ENCODE results near the gene KLHL29. TPM values are rescaled to one million over a fixed set of nuclear protein-coding genes. Genes with fewer than 3 reads are reported as not detected.
"Not testable (repeated sequence)": the region's sequence is repeated elsewhere in the genome, so short reads cannot be mapped to it uniquely, and the experiment has no call there.

Gene KLHL29
- polyA plus RNA-seq, 1 of the 3 experiments (the other 2 are of a cell fraction), result 4.6 TPM

DNA sequence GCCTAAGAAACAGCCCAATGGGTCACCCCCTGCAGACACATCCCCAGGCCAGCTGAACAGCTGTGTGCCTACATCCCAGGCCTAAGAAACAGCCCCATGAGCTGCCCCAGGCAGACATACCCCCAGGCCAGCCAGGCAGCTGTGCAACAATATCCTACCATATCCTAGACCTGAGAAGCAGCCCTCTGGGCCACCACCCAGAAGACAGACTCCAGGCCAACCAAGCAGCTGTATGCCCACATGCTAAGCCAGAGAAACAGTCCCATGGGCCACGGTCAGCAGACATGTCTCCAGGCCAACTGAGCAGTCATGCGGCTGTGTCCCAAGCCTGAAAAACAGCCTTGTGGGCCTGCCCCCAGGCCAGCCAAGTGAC lies 336.5 kb downstream of the KLHL29 start:
- ChIA-PET POLR2A (no interaction called here), CTCF (interaction anchor here (1.2 to 1.3 kb wide), 2 partner anchors 18 to 45 kb away, joined by 3 read pairs; no protein-coding TSS in a partner anchor)

DNA sequence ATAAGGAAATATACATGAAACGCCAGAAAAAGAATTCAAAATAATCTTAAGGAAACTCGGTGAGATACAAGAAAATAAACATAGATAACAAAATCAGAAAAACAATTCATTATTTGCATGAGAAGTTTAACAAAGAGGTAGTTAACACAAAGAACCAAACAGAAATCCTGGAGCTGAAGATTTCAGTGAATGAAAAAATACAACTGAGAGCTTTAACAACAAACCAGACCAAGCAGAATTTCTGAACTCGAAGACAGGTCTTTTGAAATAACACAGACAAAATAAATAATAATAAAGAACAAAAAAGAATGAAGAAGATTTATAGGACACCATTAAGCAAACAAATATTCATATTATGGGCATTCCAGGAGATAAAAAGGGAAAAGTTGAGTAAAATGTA lies 337.3 kb downstream of the KLHL29 start:
- Histone ChIP-seq H3K27ac (ENCODE audit: low read depth in 2 of 2, low read length in 1 of 2) (no peak overlapping the region), H3F3A (replicated peaks; ENCODE audit: insufficient read depth) (no peaks in the 10 kb centered on the region), H3K27me3 (ENCODE audit: insufficient read depth) (no peaks in the 10 kb centered on the region), H3K4me2 (no peak overlapping the region), H3K4me1 (ENCODE audit: control insufficient read depth in 1 of 2, insufficient read depth in 2 of 2, low read depth in 1 of 2, low read length in 1 of 2) (peaks cover 0 to 6% of the 10 kb centered on the region in 2 experiments; a peak in 1 of 4 replicates), H3K9me3 (peaks cover 7% of the 10 kb centered on the region; the same call in 1 of the 2 replicates), H3K36me3 (replicated peaks in 1 of 2; ENCODE audit: control insufficient read depth in 1 of 2, insufficient read depth in 2 of 2, low read length in 1 of 2) (peaks cover 0 to 29% of the 10 kb centered on the region in 2 experiments), H3K4me3 (ENCODE audit: low read depth in 2 of 2, low read length in 1 of 2) (no peak overlapping the region), H3K9me2 (no peaks in the 10 kb centered on the region), H3K79me2 (ENCODE audit: insufficient read depth) (no peaks in the 10 kb centered on the region), H2AFZ (ENCODE audit: low read depth) (no peak overlapping the region), H3K9ac (no peak overlapping the region), H4K20me1 (ENCODE audit: insufficient read depth) (no peaks in the 10 kb centered on the region)
- WGBS (ENCODE audit: low lambda C conversion rate), result 87% methylated on average over 3 of the region's 3 CpGs
- ChIA-PET POLR2A (no interaction called here), CTCF (interaction anchor here (0.7 to 1.3 kb wide), 2 partner anchors 44 to 273 kb away, joined by 3 read pairs; no protein-coding TSS in a partner anchor)
- TF ChIP-seq RXRA (IDR thresholded peaks at IDR 0.05; ENCODE audit: borderline replicate concordance, low read depth) (no peak), RAD21 (IDR thresholded peaks at IDR 0.05; ENCODE audit: low read length) (no peak), GATA2 (CRISPR knock-in tag; IDR thresholded peaks at IDR 0.05) (no peak), CHD2 (IDR thresholded peaks at IDR 0.05; ENCODE audit: low read length, partially characterized antibody) (no peak), FOXM1 (IDR thresholded peaks at IDR 0.05; ENCODE audit: low read depth) (no peak), NRF1 (IDR thresholded peaks at IDR 0.05; ENCODE audit: low read depth, low read length) (no peak), FOXJ3 (CRISPR knock-in tag; IDR thresholded peaks at IDR 0.05) (no peak), POLR2AphosphoS5 (IDR thresholded peaks at IDR 0.05; ENCODE audit: low read depth, low read length) (no peak)
- TF ChIP-seq, protein P1, sequence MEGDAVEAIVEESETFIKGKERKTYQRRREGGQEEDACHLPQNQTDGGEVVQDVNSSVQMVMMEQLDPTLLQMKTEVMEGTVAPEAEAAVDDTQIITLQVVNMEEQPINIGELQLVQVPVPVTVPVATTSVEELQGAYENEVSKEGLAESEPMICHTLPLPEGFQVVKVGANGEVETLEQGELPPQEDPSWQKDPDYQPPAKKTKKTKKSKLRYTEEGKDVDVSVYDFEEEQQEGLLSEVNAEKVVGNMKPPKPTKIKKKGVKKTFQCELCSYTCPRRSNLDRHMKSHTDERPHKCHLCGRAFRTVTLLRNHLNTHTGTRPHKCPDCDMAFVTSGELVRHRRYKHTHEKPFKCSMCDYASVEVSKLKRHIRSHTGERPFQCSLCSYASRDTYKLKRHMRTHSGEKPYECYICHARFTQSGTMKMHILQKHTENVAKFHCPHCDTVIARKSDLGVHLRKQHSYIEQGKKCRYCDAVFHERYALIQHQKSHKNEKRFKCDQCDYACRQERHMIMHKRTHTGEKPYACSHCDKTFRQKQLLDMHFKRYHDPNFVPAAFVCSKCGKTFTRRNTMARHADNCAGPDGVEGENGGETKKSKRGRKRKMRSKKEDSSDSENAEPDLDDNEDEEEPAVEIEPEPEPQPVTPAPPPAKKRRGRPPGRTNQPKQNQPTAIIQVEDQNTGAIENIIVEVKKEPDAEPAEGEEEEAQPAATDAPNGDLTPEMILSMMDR (IDR thresholded peaks at IDR 0.05), result no peak
- DNase-seq, result no peak

More for the DNA sequence above, 336.5 kb downstream of the KLHL29 start:
- peaks cover 7% of the 10 kb centered on the region; the same call in 1 of the 2 replicates for H3K9me3 ChIP-seq
- no peak overlapping the region for H3K4me2 ChIP-seq
- no peak overlapping the region for H3K27ac ChIP-seq (ENCODE audit: low read depth in 2 of 2, low read length in 1 of 2)
- no peaks in the 10 kb centered on the region for H4K20me1 ChIP-seq (ENCODE audit: insufficient read depth)
- peaks cover 0 to 26% of the 10 kb centered on the region in 2 experiments for H3K36me3 ChIP-seq (replicated peaks in 1 of 2; ENCODE audit: control insufficient read depth in 1 of 2, insufficient read depth in 2 of 2, low read length in 1 of 2)
- H3F3A ChIP-seq (replicated peaks; ENCODE audit: insufficient read depth), result no peaks in the 10 kb centered on the region
- H3K9ac ChIP-seq, result no peak overlapping the region
- H3K79me2 ChIP-seq (ENCODE audit: insufficient read depth), result no peaks in the 10 kb centered on the region
- no peaks in the 10 kb centered on the region for H3K9me2 ChIP-seq
- H3K4me1 ChIP-seq (ENCODE audit: control insufficient read depth in 1 of 2, insufficient read depth in 2 of 2, low read depth in 1 of 2, low read length in 1 of 2), result peaks cover 0 to 6% of the 10 kb centered on the region in 2 experiments; a peak in 1 of 4 replicates
- no peaks in the 10 kb centered on the region for H3K27me3 ChIP-seq (ENCODE audit: insufficient read depth)
- DNase-seq, result no peak
- whole genome bisulfite sequencing (ENCODE audit: low lambda C conversion rate), result 88% methylated on average over 2 of the region's 2 CpGs
- H3K4me3 ChIP-seq (ENCODE audit: low read depth in 2 of 2, low read length in 1 of 2), result no peak overlapping the region
- no peak overlapping the region for H2AFZ ChIP-seq (ENCODE audit: low read depth)
- no peak for TF ChIP-seq GABPA (IDR thresholded peaks at IDR 0.05; ENCODE audit: low read depth)
- TF ChIP-seq FOSL2 (IDR thresholded peaks at IDR 0.05; ENCODE audit: borderline replicate concordance, low read depth), result no peak
- TF ChIP-seq MEF2A (IDR thresholded peaks at IDR 0.05; ENCODE audit: borderline replicate concordance, low read depth), result no peak
- TF ChIP-seq SMC3 (IDR thresholded peaks at IDR 0.05; ENCODE audit: low read depth, low read length), result no peak
- TF ChIP-seq, protein P2, sequence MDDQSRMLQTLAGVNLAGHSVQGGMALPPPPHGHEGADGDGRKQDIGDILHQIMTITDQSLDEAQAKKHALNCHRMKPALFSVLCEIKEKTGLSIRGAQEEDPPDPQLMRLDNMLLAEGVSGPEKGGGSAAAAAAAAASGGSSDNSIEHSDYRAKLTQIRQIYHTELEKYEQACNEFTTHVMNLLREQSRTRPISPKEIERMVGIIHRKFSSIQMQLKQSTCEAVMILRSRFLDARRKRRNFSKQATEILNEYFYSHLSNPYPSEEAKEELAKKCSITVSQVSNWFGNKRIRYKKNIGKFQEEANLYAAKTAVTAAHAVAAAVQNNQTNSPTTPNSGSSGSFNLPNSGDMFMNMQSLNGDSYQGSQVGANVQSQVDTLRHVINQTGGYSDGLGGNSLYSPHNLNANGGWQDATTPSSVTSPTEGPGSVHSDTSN (IDR thresholded peaks at IDR 0.05), result no peak
- no peak for TF ChIP-seq MXI1 (IDR thresholded peaks at IDR 0.05; ENCODE audit: low read depth, low read length)
- TF ChIP-seq EZH2phosphoT487 (IDR thresholded peaks at IDR 0.05; ENCODE audit: borderline replicate concordance, low read depth), result no peak
- TF ChIP-seq RAD21 (IDR thresholded peaks at IDR 0.05; ENCODE audit: low read length), result no peak
- TF ChIP-seq JUND (IDR thresholded peaks at IDR 0.05), result no peak
- TF ChIP-seq, protein P3, sequence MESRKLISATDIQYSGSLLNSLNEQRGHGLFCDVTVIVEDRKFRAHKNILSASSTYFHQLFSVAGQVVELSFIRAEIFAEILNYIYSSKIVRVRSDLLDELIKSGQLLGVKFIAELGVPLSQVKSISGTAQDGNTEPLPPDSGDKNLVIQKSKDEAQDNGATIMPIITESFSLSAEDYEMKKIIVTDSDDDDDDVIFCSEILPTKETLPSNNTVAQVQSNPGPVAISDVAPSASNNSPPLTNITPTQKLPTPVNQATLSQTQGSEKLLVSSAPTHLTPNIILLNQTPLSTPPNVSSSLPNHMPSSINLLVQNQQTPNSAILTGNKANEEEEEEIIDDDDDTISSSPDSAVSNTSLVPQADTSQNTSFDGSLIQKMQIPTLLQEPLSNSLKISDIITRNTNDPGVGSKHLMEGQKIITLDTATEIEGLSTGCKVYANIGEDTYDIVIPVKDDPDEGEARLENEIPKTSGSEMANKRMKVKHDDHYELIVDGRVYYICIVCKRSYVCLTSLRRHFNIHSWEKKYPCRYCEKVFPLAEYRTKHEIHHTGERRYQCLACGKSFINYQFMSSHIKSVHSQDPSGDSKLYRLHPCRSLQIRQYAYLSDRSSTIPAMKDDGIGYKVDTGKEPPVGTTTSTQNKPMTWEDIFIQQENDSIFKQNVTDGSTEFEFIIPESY (IDR thresholded peaks at IDR 0.05; ENCODE audit: borderline replicate concordance, low read depth), result no peak

DNA sequence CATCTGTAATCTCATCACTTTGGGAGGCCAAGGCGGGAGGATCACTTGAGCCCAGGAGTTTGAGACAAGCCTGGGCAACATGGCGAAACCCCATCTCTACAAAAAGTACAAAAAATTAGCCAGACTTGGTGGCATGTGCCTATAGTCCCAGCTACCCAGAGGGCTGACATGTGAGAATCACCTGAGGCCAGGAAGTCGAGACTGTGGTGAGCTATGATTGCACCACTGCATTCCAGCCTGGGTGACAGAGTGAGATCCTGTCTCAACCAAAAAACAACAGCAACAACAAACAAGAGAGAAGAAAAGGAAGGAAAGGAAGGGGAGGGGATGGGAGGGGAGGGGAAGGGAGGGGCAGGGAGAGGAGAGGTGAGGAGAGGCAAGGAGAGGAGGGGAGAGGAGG lies 338.1 kb downstream of the KLHL29 start:
- H3K79me2 ChIP-seq (ENCODE audit: insufficient read depth); H3K4me3 ChIP-seq (ENCODE audit: low read depth in 2 of 2, low read length in 1 of 2); H3K27ac ChIP-seq (ENCODE audit: low read depth in 2 of 2, low read length in 1 of 2); DNase-seq; H3K9me2 ChIP-seq; H3K4me1 ChIP-seq (ENCODE audit: control insufficient read depth in 1 of 2, insufficient read depth in 2 of 2, low read depth in 1 of 2, low read length in 1 of 2); H2AFZ ChIP-seq (ENCODE audit: low read depth); H3K4me2 ChIP-seq; H3K9ac ChIP-seq; H4K20me1 ChIP-seq (ENCODE audit: insufficient read depth); H3F3A ChIP-seq (replicated peaks; ENCODE audit: insufficient read depth); POLR2A ChIA-PET; CTCF ChIA-PET; H3K9me3 ChIP-seq; H3K27me3 ChIP-seq (ENCODE audit: insufficient read depth): not testable (repeated sequence)
- H3K36me3 ChIP-seq (replicated peaks in 1 of 2; ENCODE audit: control insufficient read depth in 1 of 2, insufficient read depth in 2 of 2, low read length in 1 of 2), result peaks cover 0 to 33% of the 10 kb centered on the region in 2 experiments
- 77% methylated on average over 3 of the region's 3 CpGs for WGBS (ENCODE audit: low lambda C conversion rate)

All from SK-N-SH (cell line).